ENCODE data around the gene BIRC3.

Gene BIRC3

GRCh38 chr11:102377891-102378290 is 60.6 kb downstream of the BIRC3 start:
- DNase-seq: no peak

GRCh38 chr11:102378818-102379217 is 61.5 kb downstream of the BIRC3 start:
- no peak for DNase-seq

DNA sequence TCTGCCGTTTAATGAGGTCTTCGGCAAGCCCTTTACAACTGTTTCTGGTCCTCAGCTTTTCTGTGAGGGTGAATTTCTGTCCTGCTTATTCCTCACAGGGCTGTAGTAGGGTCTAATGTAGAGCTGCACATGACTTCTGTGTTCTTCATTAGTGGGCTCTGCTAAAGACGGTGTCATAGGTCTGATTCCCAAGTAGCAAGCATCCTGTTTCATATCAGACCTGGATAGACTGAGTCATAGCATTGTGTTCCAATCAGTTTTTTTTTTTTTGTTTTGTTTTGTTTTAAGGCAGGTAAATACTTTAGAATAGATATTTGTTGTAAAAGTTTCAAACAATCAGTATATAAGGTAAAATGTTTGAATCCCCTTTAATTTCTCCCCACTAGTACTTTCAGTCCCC is 65.1 kb downstream of the BIRC3 start:
- DNase-seq: no peak

GRCh38 chr11:102383839-102384238 is 66.6 kb downstream of the BIRC3 start:
- DNase-seq: no peak

DNA sequence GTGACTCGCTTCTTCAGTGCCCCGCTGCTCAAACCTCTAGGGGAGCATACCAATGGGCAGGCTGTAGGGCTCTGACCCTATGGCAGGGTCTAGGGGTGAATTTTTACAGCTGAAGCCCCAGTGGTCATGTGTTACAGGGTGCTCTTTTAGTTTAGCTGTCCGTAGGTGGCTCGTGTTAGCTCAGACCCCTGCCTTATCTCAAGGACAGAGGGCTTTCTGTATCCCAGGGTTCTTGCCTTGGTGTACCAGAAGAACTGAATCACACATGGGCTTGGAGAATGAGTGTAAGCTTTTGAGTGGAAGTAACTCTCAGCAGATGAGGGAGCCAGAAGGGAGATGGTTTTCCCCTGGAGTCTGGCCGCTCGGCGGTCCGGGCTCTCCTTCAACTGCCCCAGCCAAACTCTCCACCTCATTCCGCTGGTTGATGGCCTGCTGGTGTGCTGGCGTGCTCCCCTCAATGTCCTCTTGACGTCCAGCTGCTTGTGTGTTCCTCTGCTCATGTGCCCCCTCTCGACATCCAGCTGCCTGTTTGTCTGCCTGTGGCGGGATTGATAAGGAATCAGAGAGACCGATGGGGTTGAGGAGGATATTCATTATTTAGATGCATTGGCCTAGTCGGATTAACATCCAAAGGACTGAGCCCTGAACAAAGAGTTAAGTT is 67.3 kb downstream of the BIRC3 start:
- no peak for DNase-seq

DNA sequence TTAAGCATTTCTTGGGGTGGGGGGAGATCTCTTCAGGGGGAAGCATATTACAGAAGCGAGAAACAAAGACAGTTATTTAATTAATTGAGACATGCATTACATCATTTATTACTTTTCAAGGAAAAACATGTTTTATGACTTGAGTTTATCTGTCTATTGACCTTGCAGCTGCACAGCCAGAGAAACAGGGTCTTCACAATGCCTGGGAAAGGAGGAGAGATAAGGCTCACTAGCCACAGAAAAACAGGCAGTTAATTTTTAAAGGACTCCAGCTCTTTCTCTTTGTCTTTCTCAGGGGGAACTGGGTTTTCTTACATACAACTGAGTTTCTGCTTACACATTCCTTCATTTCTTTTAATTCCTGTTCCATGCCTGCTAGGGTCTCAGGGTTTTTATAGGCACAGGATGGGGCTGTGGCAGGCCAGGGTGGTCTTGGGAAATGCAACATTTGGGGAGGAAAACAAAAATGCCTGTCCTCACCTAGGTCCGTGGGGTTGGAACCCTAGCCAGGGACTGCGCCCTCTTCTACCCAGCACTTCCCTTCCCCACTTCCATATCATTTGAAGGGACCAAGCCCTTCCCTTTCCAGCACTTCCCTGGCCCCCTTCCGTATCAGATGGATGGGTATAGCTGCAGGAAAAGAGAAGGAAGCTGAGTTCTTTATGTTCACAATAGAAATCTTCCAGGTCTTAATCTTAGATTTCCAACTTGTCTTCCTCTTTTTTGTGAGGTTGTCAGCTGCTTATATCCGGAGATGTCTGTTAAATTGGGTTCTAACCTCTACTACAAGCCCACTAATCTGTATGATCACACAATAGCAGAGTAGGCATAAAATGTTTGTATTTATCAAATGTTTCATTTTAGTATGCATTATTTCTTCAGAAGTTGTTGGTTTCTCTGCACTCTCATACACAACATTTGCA is 68.1 kb downstream of the BIRC3 start:
- no peak for DNase-seq

DNA sequence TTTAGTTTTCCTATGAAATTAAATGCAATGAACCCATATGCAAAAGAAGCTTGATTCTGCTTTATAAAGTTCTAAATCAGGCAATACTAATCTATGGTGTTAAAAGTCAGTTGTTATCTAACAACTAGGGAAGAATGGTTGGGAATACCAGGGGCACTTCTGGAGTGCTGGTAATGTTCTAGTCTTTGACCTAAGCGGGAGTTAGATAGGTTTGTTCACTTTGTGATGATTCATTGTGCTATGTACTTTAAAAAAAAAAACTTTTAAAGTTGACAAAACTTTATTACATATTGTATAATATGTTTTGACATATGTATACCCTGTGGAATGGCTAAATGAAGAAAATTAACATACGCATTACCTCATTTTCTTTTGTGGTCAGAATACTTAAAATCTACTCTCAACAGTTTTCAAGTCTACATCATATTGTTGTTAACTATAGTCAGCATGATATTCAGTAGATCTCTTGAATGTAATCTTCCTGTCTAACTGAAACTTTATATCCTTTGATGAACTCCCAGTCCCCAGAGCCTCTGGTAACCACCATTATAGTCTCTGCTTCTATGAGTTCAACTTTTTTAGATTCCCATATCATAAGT is 69.0 kb downstream of the BIRC3 start:
- no peak for DNase-seq

- no peak for DNase-seq
Measured at GRCh38 chr11:102387043-102387781, 69.9 kb downstream of the BIRC3 start.

Data from NCI-H2171 treated with DMSO at 0.1 percent for 48 hours (cell line).